ENCODE data around the gene IRX6.
A peak's percentile ranks its signal among the peaks of the same experiment; 100 is the strongest.

Gene IRX6

GRCh38 chr16:55324285-55325079 lies 479 bp downstream of the IRX6 start:
- TF ChIP-seq BHLHE40 (IDR thresholded peaks at IDR 0.05; ENCODE audit: borderline replicate concordance) (no peak), PKNOX1 (IDR thresholded peaks at IDR 0.05) (no peak), FOXA1 (IDR thresholded peaks at IDR 0.05) (no peak), ELF4 (IDR thresholded peaks at IDR 0.05) (no peak), SUZ12 (IDR thresholded peaks at IDR 0.05) (no peak), CTBP1 (IDR thresholded peaks at IDR 0.05; ENCODE audit: borderline replicate concordance) (no peak), ARNT (IDR thresholded peaks at IDR 0.05) (no peak), SP1 (IDR thresholded peaks at IDR 0.05) (no peak), HDGF (IDR thresholded peaks at IDR 0.05; ENCODE audit: borderline replicate concordance) (no peak), FOXK2 (IDR thresholded peaks at IDR 0.05) (no peak), NFRKB (IDR thresholded peaks at IDR 0.05) (no peak), ZNF384 (IDR thresholded peaks at IDR 0.05) (no peak)
- ChIA-PET CTCF (interaction anchor here (0.6 to 1.7 kb wide), 5 partner anchors 10 to 116 kb away, joined by 3 to 9 read pairs (median 4); no protein-coding TSS in a partner anchor), POLR2A (interaction anchor here (0.9 kb wide), 1 partner anchor 9 kb away, joined by 5 read pairs; no protein-coding TSS in a partner anchor)
- peak; percentile 26 for DNase-seq (ENCODE audit: extremely low spot score)

GRCh38 chr16:55325080-55325447 lies 1.1 kb downstream of the IRX6 start:
- TF ChIP-seq TARDBP (IDR thresholded peaks at IDR 0.05) (no peak), ZNF384 (IDR thresholded peaks at IDR 0.05) (no peak), FOXM1 (IDR thresholded peaks at IDR 0.05; ENCODE audit: borderline replicate concordance) (no peak), BHLHE40 (IDR thresholded peaks at IDR 0.05; ENCODE audit: borderline replicate concordance) (no peak), NFRKB (IDR thresholded peaks at IDR 0.05) (no peak), HDGF (IDR thresholded peaks at IDR 0.05; ENCODE audit: borderline replicate concordance) (no peak), L3MBTL2 (conservative IDR thresholded peaks at IDR 0.05) (no peak; the same call in 1 of the 2 replicates)
- POLR2A ChIA-PET: no interaction called here
- DNase-seq (ENCODE audit: extremely low spot score): peak; percentile 16
- CTCF ChIA-PET: no interaction called here

- no peak for DNase-seq (ENCODE audit: extremely low spot score)
- ChIA-PET CTCF (no interaction called here), POLR2A (no interaction called here)
- no peak for TF ChIP-seq ARNT (IDR thresholded peaks at IDR 0.05)
- no peak for TF ChIP-seq FOXK2 (IDR thresholded peaks at IDR 0.05)
- no peak for TF ChIP-seq BHLHE40 (IDR thresholded peaks at IDR 0.05; ENCODE audit: borderline replicate concordance)
- TF ChIP-seq SP1 (IDR thresholded peaks at IDR 0.05): no peak
- TF ChIP-seq FOXM1 (IDR thresholded peaks at IDR 0.05; ENCODE audit: borderline replicate concordance): no peak
Measured at GRCh38 chr16:55325458-55326109, 1.6 kb downstream of the IRX6 start.

GRCh38 chr16:55326261-55327092 lies 2.5 kb downstream of the IRX6 start:
- ChIA-PET POLR2A (no interaction called here), CTCF (no interaction called here)
- DNase-seq (ENCODE audit: extremely low spot score): no peak
- no peak for TF ChIP-seq FOXM1 (IDR thresholded peaks at IDR 0.05; ENCODE audit: borderline replicate concordance)
- TF ChIP-seq NFRKB (IDR thresholded peaks at IDR 0.05): no peak
- no peak for TF ChIP-seq FOXK2 (IDR thresholded peaks at IDR 0.05)
- no peak for TF ChIP-seq ZNF384 (IDR thresholded peaks at IDR 0.05)
- no peak for TF ChIP-seq TARDBP (IDR thresholded peaks at IDR 0.05)

GRCh38 chr16:55328611-55329569 lies 4.9 kb downstream of the IRX6 start:
- no peak for DNase-seq (ENCODE audit: extremely low spot score)
- CTCF ChIA-PET: no interaction called here
- no peak for TF ChIP-seq PKNOX1 (IDR thresholded peaks at IDR 0.05)
- no peak for TF ChIP-seq SUZ12 (IDR thresholded peaks at IDR 0.05)
- no peak for TF ChIP-seq LEF1 (IDR thresholded peaks at IDR 0.05; ENCODE audit: borderline replicate concordance)
- no peak for TF ChIP-seq L3MBTL2 (conservative IDR thresholded peaks at IDR 0.05)
- TF ChIP-seq ZNF384 (IDR thresholded peaks at IDR 0.05): no peak
- no peak for TF ChIP-seq HDGF (IDR thresholded peaks at IDR 0.05; ENCODE audit: borderline replicate concordance)
- POLR2A ChIA-PET: no interaction called here

- ChIA-PET CTCF (no interaction called here), POLR2A (no interaction called here)
- TF ChIP-seq TARDBP (IDR thresholded peaks at IDR 0.05): no peak
- TF ChIP-seq FOXM1 (IDR thresholded peaks at IDR 0.05; ENCODE audit: borderline replicate concordance): no peak
- no peak for TF ChIP-seq ZNF384 (IDR thresholded peaks at IDR 0.05)
- TF ChIP-seq HDGF (IDR thresholded peaks at IDR 0.05; ENCODE audit: borderline replicate concordance): no peak
- no peak for TF ChIP-seq PKNOX1 (IDR thresholded peaks at IDR 0.05)
- no peak for TF ChIP-seq NFRKB (IDR thresholded peaks at IDR 0.05)
- TF ChIP-seq SP1 (IDR thresholded peaks at IDR 0.05): no peak
- no peak for TF ChIP-seq LEF1 (IDR thresholded peaks at IDR 0.05; ENCODE audit: borderline replicate concordance)
- no peak for TF ChIP-seq SUZ12 (IDR thresholded peaks at IDR 0.05)
- TF ChIP-seq FOXA1 (IDR thresholded peaks at IDR 0.05): no peak
- TF ChIP-seq FOXK2 (IDR thresholded peaks at IDR 0.05): no peak
- TF ChIP-seq ARNT (IDR thresholded peaks at IDR 0.05): no peak
- no peak for TF ChIP-seq CTBP1 (IDR thresholded peaks at IDR 0.05; ENCODE audit: borderline replicate concordance)
- no peak for TF ChIP-seq L3MBTL2 (conservative IDR thresholded peaks at IDR 0.05)
- no peak for TF ChIP-seq ELF4 (IDR thresholded peaks at IDR 0.05)
- no peak for TF ChIP-seq BHLHE40 (IDR thresholded peaks at IDR 0.05; ENCODE audit: borderline replicate concordance)
- DNase-seq (ENCODE audit: extremely low spot score): no peak
Measured at GRCh38 chr16:55329791-55330428, 5.9 kb downstream of the IRX6 start.
